A549 (cell line): ENCODE results near the gene TMEM259. TPM values are rescaled to one million over a fixed set of nuclear protein-coding genes. Genes with fewer than 3 reads are reported as not detected.
A peak's percentile ranks its signal among the peaks of the same experiment; 100 is the strongest.

ENCODE experiments used
- ATAC-seq, 2 experiments: fragments of 200-7000 bp in 1 of 2; fragments of >200 bp in 1 of 2; cut with Nextera tagmentation in 1 of 2; cut with Tn5 transposase in 1 of 2; 3 replicates each; pipeline versions ENCODE4 v1.8.0 to v1.9.1; 2018 to 2020; ENCODE audit warnings: mild to moderate bottlenecking in 1 of 2, moderate library complexity in 1 of 2
- CTCF ChIA-PET: fragments of 300-600 bp; sonication (Branson Sonifier 250); formaldehyde crosslinking; extraction: SDS; loops from one replicate; lab custom pipeline; 2021; ENCODE audit warnings: antibody characterized with exemption, inconsistent platforms; lab: Yijun Ruan, JAX
- POLR2A ChIA-PET: fragments of 350-600 bp; formaldehyde crosslinking; extraction: SDS; loops from one replicate; lab custom pipeline; 2021; ENCODE audit warnings: antibody characterized with exemption, inconsistent platforms; lab: Yijun Ruan, JAX
- DNase-seq, 2 experiments: peaks; one replicate each; pipeline versions ENCODE4 v3.0.0 to v3.0.0-alpha.2; 2011 to 2016; ENCODE audit warnings: low read depth in 1 of 2, low spot score in 1 of 2
- FAIRE-seq: peaks from 2 replicates; lab custom pipeline; 2011; peaks lifted over from hg19 to GRCh38; lab: Jason Lieb, UNC
- H3K27ac ChIP-seq, 2 experiments: fragments of >200 bp; sonication (Bioruptor Twin); formaldehyde crosslinking; 3 replicates each; pipeline ENCODE4 v1.5.1; 2016 to 2017
- H3K4me1 ChIP-seq: fragments of >200 bp; sonication (Bioruptor Twin); formaldehyde crosslinking; 3 replicates; pipeline ENCODE4 v1.6.1; 2016
- H3K4me2 ChIP-seq: fragments of >200 bp; sonication (Bioruptor Twin); formaldehyde crosslinking; 3 replicates; pipeline ENCODE4 v1.6.1; 2016
- H3K4me3 ChIP-seq: fragments of >200 bp; sonication (Bioruptor Twin); formaldehyde crosslinking; 3 replicates; pipeline ENCODE4 v1.5.1; 2016
- H3K9me3 ChIP-seq: fragments of >200 bp; sonication (Bioruptor Twin); formaldehyde crosslinking; 3 replicates; pipeline ENCODE4 v1.6.1; 2016
- ATOH8 ChIP-seq: fragments of 250-450 bp; sonication (Bioruptor Pico); IDR thresholded peaks from 2 replicates; pipeline ENCODE4 v1.5.0; 2020; ENCODE audit warnings: low read depth, mild to moderate bottlenecking, moderate library complexity
- CBX8 ChIP-seq: fragments of 200-600 bp; sonication (generic); IDR thresholded peaks from 2 replicates; pipeline ENCODE4 v1.6.1; 2016
- CEBPB ChIP-seq, 2 experiments: fragments of >200 bp in 1 of 2; sonication (Bioruptor Twin) in 1 of 2; formaldehyde crosslinking in 1 of 2; IDR thresholded peaks; 2 replicates each; pipeline ENCODE4 v1.6.1; 2012 to 2016
- CHD2 ChIP-seq: fragments of 150-350 bp; IDR thresholded peaks from 2 replicates; pipeline ENCODE4 v1.6.1; 2014; ENCODE audit warnings: low read length; ENCODE audit not compliant: partially characterized antibody
- CHD4 ChIP-seq: fragments of 200-600 bp; sonication (generic); IDR thresholded peaks from 2 replicates; pipeline ENCODE4 v1.6.1; 2016; ENCODE audit warnings: antibody characterized with exemption, mild to moderate bottlenecking, borderline replicate concordance
- CTCF ChIP-seq: fragments of >200 bp; sonication (Bioruptor Twin); formaldehyde crosslinking; IDR thresholded peaks from 3 replicates; pipeline ENCODE4 v1.5.1; 2016
- EHF ChIP-seq: fragments of 250-450 bp; sonication (Bioruptor Pico); IDR thresholded peaks from 2 replicates; pipeline ENCODE4 v1.5.0; 2020; ENCODE audit warnings: mild to moderate bottlenecking
- EHMT2 ChIP-seq: fragments of 200-600 bp; sonication (generic); IDR thresholded peaks from 2 replicates; pipeline ENCODE4 v1.6.1; 2016; ENCODE audit warnings: antibody characterized with exemption, low read depth, mild to moderate bottlenecking, moderate library complexity
- EP300 ChIP-seq, 2 experiments: fragments of >200 bp; sonication (Bioruptor Twin); formaldehyde crosslinking; IDR thresholded peaks; 2 replicates in 1 of 2; 3 replicates in 1 of 2; pipeline ENCODE4 v1.6.1; 2016 to 2017
- ESRRA ChIP-seq: fragments of 150-350 bp; IDR thresholded peaks from 2 replicates; pipeline ENCODE4 v1.6.1; 2014; ENCODE audit warnings: mild to moderate bottlenecking, low read length, borderline replicate concordance
- GATA3 ChIP-seq: IDR thresholded peaks from 2 replicates; pipeline ENCODE4 v1.6.1; 2012; ENCODE audit warnings: borderline replicate concordance
- HEYL ChIP-seq: fragments of 250-450 bp; sonication (Bioruptor Pico); IDR thresholded peaks from 2 replicates; pipeline ENCODE4 v1.8.0; 2021; ENCODE audit warnings: mild to moderate bottlenecking, moderate library complexity
- HOXA7 ChIP-seq: fragments of 250-450 bp; sonication (Bioruptor Pico); IDR thresholded peaks from 2 replicates; pipeline ENCODE4 v1.5.0; 2020; ENCODE audit warnings: mild to moderate bottlenecking, moderate library complexity
- HOXB13 ChIP-seq: fragments of 250-450 bp; sonication (Bioruptor Pico); IDR thresholded peaks from 2 replicates; pipeline ENCODE4 v1.5.0; 2020; ENCODE audit warnings: low read depth, mild to moderate bottlenecking, moderate library complexity
- JUNB ChIP-seq: fragments of >200 bp; sonication (Bioruptor Twin); formaldehyde crosslinking; IDR thresholded peaks from 2 replicates; pipeline ENCODE4 v1.6.1; 2016
- KDM5A ChIP-seq: fragments of 200-600 bp; sonication (generic); IDR thresholded peaks from 2 replicates; pipeline ENCODE4 v1.6.1; 2016; ENCODE audit warnings: antibody characterized with exemption, mild to moderate bottlenecking
- MAFK ChIP-seq: fragments of 450-650 bp; IDR thresholded peaks from 2 replicates; pipeline ENCODE4 v1.6.1; 2014; ENCODE audit not compliant: partially characterized antibody
- PHF8 ChIP-seq: fragments of 200-600 bp; sonication (generic); IDR thresholded peaks from 2 replicates; pipeline ENCODE4 v1.6.1; 2016; ENCODE audit warnings: low read depth, mild to moderate bottlenecking, antibody characterized with exemption, moderate library complexity, borderline replicate concordance
- POLR2A ChIP-seq: IDR thresholded peaks from 2 replicates; pipeline ENCODE4 v1.6.1; 2012; ENCODE audit warnings: mild to moderate bottlenecking, low read length
- RAD21 ChIP-seq, 2 experiments: fragments of >200 bp in 1 of 2; sonication (Bioruptor Twin) in 1 of 2; formaldehyde crosslinking in 1 of 2; IDR thresholded peaks in 1 of 2; conservative IDR thresholded peaks in 1 of 2; 2 replicates in 1 of 2; 3 replicates in 1 of 2; pipeline ENCODE4 v1.6.1; 2012 to 2018; ENCODE audit warnings: inconsistent platforms in 1 of 2
- RARB ChIP-seq: fragments of 250-450 bp; sonication (Bioruptor Pico); IDR thresholded peaks from 2 replicates; pipeline ENCODE4 v1.8.0; 2021; ENCODE audit warnings: mild to moderate bottlenecking, moderate library complexity
- RFX5 ChIP-seq: fragments of 450-650 bp; IDR thresholded peaks from 2 replicates; pipeline ENCODE4 v1.7.1; 2014; ENCODE audit warnings: antibody characterized with exemption, mild to moderate bottlenecking, moderate library complexity
- RNF2 ChIP-seq: fragments of 200-600 bp; sonication (generic); IDR thresholded peaks from 2 replicates; pipeline ENCODE4 v1.6.1; 2016; ENCODE audit warnings: low read depth, mild to moderate bottlenecking, antibody characterized with exemption, moderate library complexity, borderline replicate concordance
- SMC3 ChIP-seq: fragments of >200 bp; sonication (Bioruptor Twin); formaldehyde crosslinking; IDR thresholded peaks from 3 replicates; pipeline ENCODE4 v1.6.1; 2018; ENCODE audit warnings: inconsistent platforms
- TP53 ChIP-seq: fragments of 250-450 bp; sonication (Bioruptor Pico); IDR thresholded peaks from 2 replicates; pipeline ENCODE4 v1.5.0; 2021; ENCODE audit warnings: mild to moderate bottlenecking, moderate library complexity
- ZC3H11A ChIP-seq: fragments of 450-650 bp; IDR thresholded peaks from 2 replicates; pipeline ENCODE4 v1.6.1; 2014; ENCODE audit warnings: antibody characterized with exemption, mild to moderate bottlenecking
- ZSCAN20 ChIP-seq: fragments of 250-450 bp; sonication (Bioruptor Pico); IDR thresholded peaks from 2 replicates; pipeline ENCODE4 v1.8.0; 2022; ENCODE audit warnings: mild to moderate bottlenecking, moderate library complexity
- WGBS: methylation state at CpG from one replicate; pipeline ENCODE4 v1.1.6; 2017; ENCODE audit errors: missing lambda C conversion rate; 5-methylcytosine and 5-hydroxymethylcytosine counted together
- polyA plus RNA-seq, 4 experiments: library from polyadenylated mRNA; depleted of rRNA in 3 of 4; stranded (reverse); fragments of >200 nt; fragmentation: RNase III in 1 of 4; extraction: RNeasy Plus Mini Kit Qiagen cat#74134 plus additional on column Dnase treatment in 1 of 4; gene quantifications; 2 replicates in 3 of 4; 3 replicates in 1 of 4; pipeline ENCODE4 v1.2.3, GENCODE V29; 2011 to 2017
- TF ChIP-seq, protein P1 (sequence below): fragments of 150-350 bp; IDR thresholded peaks from 2 replicates; pipeline ENCODE4 v1.6.1; 2014; ENCODE audit warnings: low read depth, mild to moderate bottlenecking, low read length
- TF ChIP-seq, protein P2 (sequence below): fragments of >200 bp; sonication (Bioruptor Twin); formaldehyde crosslinking; IDR thresholded peaks from 3 replicates; pipeline ENCODE4 v1.6.1; 2016
- TF ChIP-seq, protein P3 (sequence below): fragments of 450-650 bp; IDR thresholded peaks from 2 replicates; pipeline ENCODE4 v1.6.1; 2014; ENCODE audit warnings: antibody characterized with exemption

The TMEM259 gene
- polyA plus RNA-seq, 2 of the 4 experiments (the other 2 are of a cell fraction): 45.6 to 78.3 TPM

- TF ChIP-seq MAFK: no peak
- no peak for TF ChIP-seq RFX5
- TF ChIP-seq POLR2A: no peak
These were observed 17.6 kb downstream of the TMEM259 start (continued) for GRCh38 chr19:1003283-1003682.

DNA sequence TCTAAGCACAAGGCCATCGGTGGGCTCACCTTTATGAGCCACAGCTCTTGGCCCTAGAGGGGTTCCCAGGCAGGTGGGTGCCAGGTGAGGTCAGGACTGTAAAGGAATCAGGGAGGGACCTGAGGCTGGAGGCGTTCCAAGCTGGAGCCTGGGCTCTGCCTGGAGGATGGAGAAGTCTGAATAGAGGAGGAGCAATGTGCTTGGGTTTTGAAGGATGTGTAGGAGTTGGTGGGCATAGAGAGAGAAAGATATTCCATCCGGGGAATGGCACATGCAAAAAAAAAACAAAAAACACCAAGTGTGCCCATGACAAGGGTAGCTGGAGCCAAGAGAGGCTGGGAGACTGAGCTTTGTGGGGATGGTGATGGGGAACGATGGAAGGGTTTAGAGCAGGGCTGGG, 18.3 kb downstream of the TMEM259 start:
- WGBS: 67% methylated on average over 4 of the region's 4 CpGs
- FAIRE-seq (no peak), ATAC-seq (no peak), DNase-seq (no peak)
- Histone ChIP-seq H3K27ac (no peak overlapping the region), H3K4me1 (peaks cover 11% of the 10 kb centered on the region; the same call in 1 of the 3 replicates), H3K9me3 (no peaks in the 10 kb centered on the region), H3K4me2 (no peak overlapping the region), H3K4me3 (no peak overlapping the region)
- TF ChIP-seq ZC3H11A (no peak), CEBPB (IDR thresholded peaks at IDR 0.05) (no peak), TP53 (CRISPR knock-in tag) (no peak), EHMT2 (no peak), KDM5A (no peak), PHF8 (no peak), EP300 (IDR thresholded peaks at IDR 0.05) (no peak), POLR2A (no peak), MAFK (no peak), HEYL (CRISPR knock-in tag) (no peak), RARB (CRISPR knock-in tag) (no peak), CBX8 (no peak), GATA3 (no peak), ESRRA (no peak)
- TF ChIP-seq, protein P1, sequence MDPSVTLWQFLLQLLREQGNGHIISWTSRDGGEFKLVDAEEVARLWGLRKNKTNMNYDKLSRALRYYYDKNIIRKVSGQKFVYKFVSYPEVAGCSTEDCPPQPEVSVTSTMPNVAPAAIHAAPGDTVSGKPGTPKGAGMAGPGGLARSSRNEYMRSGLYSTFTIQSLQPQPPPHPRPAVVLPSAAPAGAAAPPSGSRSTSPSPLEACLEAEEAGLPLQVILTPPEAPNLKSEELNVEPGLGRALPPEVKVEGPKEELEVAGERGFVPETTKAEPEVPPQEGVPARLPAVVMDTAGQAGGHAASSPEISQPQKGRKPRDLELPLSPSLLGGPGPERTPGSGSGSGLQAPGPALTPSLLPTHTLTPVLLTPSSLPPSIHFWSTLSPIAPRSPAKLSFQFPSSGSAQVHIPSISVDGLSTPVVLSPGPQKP: no peak
- CTCF ChIA-PET: interaction anchor here (0.6 kb wide), 2 partner anchors 655 to 1733 kb away, joined by 3 read pairs; no protein-coding TSS in a partner anchor
- POLR2A ChIA-PET: interaction anchor here (0.7 kb wide), 1 partner anchor 14 kb away, joined by 3 read pairs; no protein-coding TSS in a partner anchor

- H3K4me3 ChIP-seq: no peak overlapping the region; the same call in 2 of the 3 replicates
- no peak for TF ChIP-seq HOXB13 (CRISPR knock-in tag)
- TF ChIP-seq, protein P2, sequence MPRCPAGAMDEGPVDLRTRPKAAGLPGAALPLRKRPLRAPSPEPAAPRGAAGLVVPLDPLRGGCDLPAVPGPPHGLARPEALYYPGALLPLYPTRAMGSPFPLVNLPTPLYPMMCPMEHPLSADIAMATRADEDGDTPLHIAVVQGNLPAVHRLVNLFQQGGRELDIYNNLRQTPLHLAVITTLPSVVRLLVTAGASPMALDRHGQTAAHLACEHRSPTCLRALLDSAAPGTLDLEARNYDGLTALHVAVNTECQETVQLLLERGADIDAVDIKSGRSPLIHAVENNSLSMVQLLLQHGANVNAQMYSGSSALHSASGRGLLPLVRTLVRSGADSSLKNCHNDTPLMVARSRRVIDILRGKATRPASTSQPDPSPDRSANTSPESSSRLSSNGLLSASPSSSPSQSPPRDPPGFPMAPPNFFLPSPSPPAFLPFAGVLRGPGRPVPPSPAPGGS: no peak
- TF ChIP-seq RNF2: no peak
- TF ChIP-seq, protein P3, sequence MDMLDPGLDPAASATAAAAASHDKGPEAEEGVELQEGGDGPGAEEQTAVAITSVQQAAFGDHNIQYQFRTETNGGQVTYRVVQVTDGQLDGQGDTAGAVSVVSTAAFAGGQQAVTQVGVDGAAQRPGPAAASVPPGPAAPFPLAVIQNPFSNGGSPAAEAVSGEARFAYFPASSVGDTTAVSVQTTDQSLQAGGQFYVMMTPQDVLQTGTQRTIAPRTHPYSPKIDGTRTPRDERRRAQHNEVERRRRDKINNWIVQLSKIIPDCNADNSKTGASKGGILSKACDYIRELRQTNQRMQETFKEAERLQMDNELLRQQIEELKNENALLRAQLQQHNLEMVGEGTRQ: no peak
- peak; percentile 74 for TF ChIP-seq CTCF
- no peak for TF ChIP-seq CHD2
- TF ChIP-seq JUNB: no peak
- no peak for TF ChIP-seq HOXA7 (CRISPR knock-in tag)
- TF ChIP-seq CBX8: no peak
- TF ChIP-seq EHF (CRISPR knock-in tag): no peak
- no peak for TF ChIP-seq EP300 (IDR thresholded peaks at IDR 0.05)
- no peak for TF ChIP-seq CHD4
- TF ChIP-seq ATOH8: no peak
- TF ChIP-seq EHMT2: no peak
- TF ChIP-seq SMC3: peak; percentile 63
- TF ChIP-seq RAD21 (conservative IDR thresholded peaks at IDR 0.05 in 1 of 2, IDR thresholded peaks at IDR 0.05 in 1 of 2): peak; percentile 67 to 69
- TF ChIP-seq ZSCAN20 (CRISPR knock-in tag): no peak
- TF ChIP-seq ZC3H11A: no peak
These were observed 19.3 kb downstream of the TMEM259 start for GRCh38 chr19:1001538-1002166.

More at GRCh38 chr19:1001538-1002166, 19.3 kb downstream of the TMEM259 start:
- ChIA-PET CTCF (interaction anchor here (0.6 to 1.4 kb wide), 4 partner anchors 22 to 202 kb away, joined by 3 to 5 read pairs (median 4); no protein-coding TSS in a partner anchor), POLR2A (interaction anchor here (0.5 to 1.0 kb wide), 2 partner anchors 20 to 91 kb away, joined by 3 read pairs; partner anchors contain the start of genes RNU6-2 and TMEM259)
- peak in 1 of 2 experiments; percentile 46 for DNase-seq
- Histone ChIP-seq H3K27ac (peak overlapping the region in 1 of 2 experiments; percentile 88; a peak in 2 of 6 replicates), H3K4me1 (peaks cover 12% of the 10 kb centered on the region; the same call in 2 of the 3 replicates), H3K9me3 (no peaks in the 10 kb centered on the region), H3K4me2 (peak overlapping the region; percentile 96)
- ATAC-seq: peak; percentile 49 to 69; a peak in 5 of 6 replicates
- FAIRE-seq: no peak
- WGBS: 0% methylated on average over 6 of the region's 20 CpGs
